BE2C (cell line): ENCODE measurements around the gene ATP1A1.

Experiments used
- DNase-seq: peaks from one replicate; pipeline ENCODE4 v3.0.0-alpha.2; 2020
- H3K27me3 ChIP-seq: fragments of 250-450 bp; sonication (Bioruptor Pico); 2 replicates; pipeline ENCODE4 v1.5.1; 2020; ENCODE audit warnings: mild to moderate bottlenecking
- H3K36me3 ChIP-seq: fragments of 250-450 bp; sonication (Bioruptor Pico); 2 replicates; pipeline ENCODE4 v1.5.1; 2020; ENCODE audit warnings: mild to moderate bottlenecking
- H3K4me1 ChIP-seq: fragments of 250-450 bp; sonication (Bioruptor Pico); 2 replicates; pipeline ENCODE4 v1.5.1; 2020
- H3K4me3 ChIP-seq: 2 replicates; pipeline ENCODE4 v1.5.1; 2011; ENCODE audit warnings: low read depth, low read length
- H3K9me3 ChIP-seq: fragments of 250-450 bp; sonication (Bioruptor Pico); 2 replicates; pipeline ENCODE4 v1.5.1; 2020
- CTCF ChIP-seq: IDR thresholded peaks from 2 replicates; pipeline ENCODE4 v1.5.1; 2012; ENCODE audit warnings: mild to moderate bottlenecking, low read depth, low read length

ATP1A1 gene

GRCh38 chr1:116375887-116376728 is 3.1 kb downstream of the ATP1A1 start:
- no peak for TF ChIP-seq CTCF
- H3K36me3 ChIP-seq, result peaks cover 11% of the 10 kb centered on the region; the same call in 1 of the 2 replicates
- DNase-seq, result peak; percentile 41
- no peaks in the 10 kb centered on the region for H3K27me3 ChIP-seq
- H3K4me1 ChIP-seq, result peaks cover 25% of the 10 kb centered on the region
- H3K9me3 ChIP-seq, result no peaks in the 10 kb centered on the region
- peak overlapping the region; percentile 91 for H3K4me3 ChIP-seq

- peaks cover 25% of the 10 kb centered on the region for H3K4me1 ChIP-seq
- TF ChIP-seq CTCF, result no peak
- DNase-seq, result no peak
- peak overlapping the region; percentile 91 for H3K4me3 ChIP-seq
- peaks cover 11% of the 10 kb centered on the region for H3K36me3 ChIP-seq
- no peaks in the 10 kb centered on the region for H3K9me3 ChIP-seq
- H3K27me3 ChIP-seq, result no peaks in the 10 kb centered on the region
These were observed 3.7 kb downstream of the ATP1A1 start for GRCh38 chr1:116376729-116377086.

GRCh38 chr1:116377541-116378529 is 4.8 kb downstream of the ATP1A1 start:
- DNase-seq, result peak; percentile 49
- peak overlapping the region; percentile 91 for H3K4me3 ChIP-seq
- H3K9me3 ChIP-seq, result no peaks in the 10 kb centered on the region
- no peaks in the 10 kb centered on the region for H3K27me3 ChIP-seq
- H3K36me3 ChIP-seq, result peaks cover 18% of the 10 kb centered on the region
- TF ChIP-seq CTCF, result no peak
- H3K4me1 ChIP-seq, result peaks cover 25% of the 10 kb centered on the region

GRCh38 chr1:116379057-116379630 is 6.1 kb downstream of the ATP1A1 start:
- Histone ChIP-seq H3K4me3 (no peak overlapping the region), H3K4me1 (peaks cover 25% of the 10 kb centered on the region), H3K9me3 (no peaks in the 10 kb centered on the region), H3K27me3 (no peaks in the 10 kb centered on the region), H3K36me3 (peaks cover 24% of the 10 kb centered on the region)
- DNase-seq, result no peak
- no peak for TF ChIP-seq CTCF

GRCh38 chr1:116379674-116380498 is 6.8 kb downstream of the ATP1A1 start:
- no peak for DNase-seq
- H3K4me3 ChIP-seq, result no peak overlapping the region
- peaks cover 31% of the 10 kb centered on the region for H3K36me3 ChIP-seq
- no peaks in the 10 kb centered on the region for H3K9me3 ChIP-seq
- H3K4me1 ChIP-seq, result peaks cover 25% of the 10 kb centered on the region
- no peaks in the 10 kb centered on the region for H3K27me3 ChIP-seq
- TF ChIP-seq CTCF, result no peak
